ENCODE results near the gene RPS28.
"Not testable (repeated sequence)": the region's sequence is repeated elsewhere in the genome, so short reads cannot be mapped to it uniquely, and the experiment has no call there.

The RPS28 gene

GRCh38 chr19:8321067-8321985 lies at the start of gene RPS28, which contains the start of gene NDUFA7:
Gene RPS28, plus strand, starts transcription at chr19:8321496. Its CDS starts 35 bp downstream, at chr19:8321531.
Gene NDUFA7, minus strand, starts transcription at chr19:8321375. Its CDS starts 17 bp downstream, at chr19:8321358.
- peak; percentile 25 for DNase-seq

- not testable (repeated sequence) for DNase-seq
Measured at GRCh38 chr19:8276508-8276907, 44.8 kb upstream of the RPS28 start.

- DNase-seq: not testable (repeated sequence)
Measured at GRCh38 chr19:8291337-8291736, 30.0 kb upstream of the RPS28 start.

- DNase-seq: no peak
Measured at GRCh38 chr19:8302357-8302691, 19.0 kb upstream of the RPS28 start.

- no peak for DNase-seq
Measured at GRCh38 chr19:8302734-8303133, 18.6 kb upstream of the RPS28 start.

- DNase-seq: no peak
Measured at GRCh38 chr19:8304841-8305621, 16.3 kb upstream of the RPS28 start.

- no peak for DNase-seq
Measured at GRCh38 chr19:8305798-8306197, 15.5 kb upstream of the RPS28 start.

GRCh38 chr19:8306235-8307054 lies 14.9 kb upstream of the RPS28 start:
- no peak for DNase-seq

GRCh38 chr19:8307400-8307964 lies 13.8 kb upstream of the RPS28 start:
- no peak for DNase-seq

- DNase-seq: peak; percentile 27
Measured at GRCh38 chr19:8307965-8308866, 13.1 kb upstream of the RPS28 start, which contains the start of gene CD320. Gene CD320, minus strand, starts transcription at chr19:8308358. Its CDS starts 68 bp downstream, at chr19:8308290.

- DNase-seq: no peak
Measured at GRCh38 chr19:8308891-8309291, 12.4 kb upstream of the RPS28 start.

GRCh38 chr19:8310342-8311055 lies 10.8 kb upstream of the RPS28 start:
- no peak for DNase-seq

GRCh38 chr19:8311461-8312260 lies 9.6 kb upstream of the RPS28 start:
- DNase-seq: no peak

GRCh38 chr19:8314981-8315640 lies 6.2 kb upstream of the RPS28 start:
- DNase-seq: not testable (repeated sequence)

GRCh38 chr19:8316351-8317125 lies 4.8 kb upstream of the RPS28 start:
- DNase-seq: no peak

- DNase-seq: not testable (repeated sequence)
Measured at GRCh38 chr19:8318835-8319234, 2.5 kb upstream of the RPS28 start.

- DNase-seq: no peak
Measured at GRCh38 chr19:8319807-8320520, 1.3 kb upstream of the RPS28 start.
